Measurements from ENCODE around the gene LRMDA.

Gene LRMDA

DNA sequence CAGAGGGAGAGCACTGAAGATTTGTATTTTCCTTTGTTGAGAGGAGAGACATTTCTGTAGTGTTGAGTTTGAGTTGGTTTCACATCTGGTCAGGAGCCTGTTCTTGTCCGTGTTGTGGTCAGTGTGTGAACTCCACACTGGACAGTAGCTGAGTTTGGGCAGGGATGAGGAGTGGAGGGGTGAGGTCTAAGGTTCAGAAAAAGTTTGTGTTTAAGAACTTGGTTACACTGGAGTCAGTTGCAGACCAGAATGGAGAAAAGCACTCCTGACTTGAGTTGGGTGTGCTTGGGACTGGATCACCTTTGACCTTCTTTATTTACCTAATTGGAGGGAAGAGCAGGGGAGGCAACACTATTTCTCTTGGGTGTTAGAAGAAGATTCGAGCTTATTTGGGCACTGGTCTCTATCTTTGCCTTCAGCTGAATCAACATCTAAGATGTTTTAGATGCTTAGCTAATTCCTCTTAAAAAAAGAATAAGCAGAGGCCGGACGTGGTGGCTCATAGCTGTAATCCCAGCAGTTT is 8.9 kb downstream of the LRMDA start:
- Histone ChIP-seq H3K4me3 (ENCODE audit: low read depth in 1 of 2, low read length in 2 of 2) (no peak overlapping the region), H3K27me3 (ENCODE audit: insufficient read depth, low read length, poor library complexity) (no peaks in the 10 kb centered on the region), H3K4me1 (ENCODE audit: insufficient read depth, low read length) (no peaks in the 10 kb centered on the region), H3K27ac (ENCODE audit: low read length) (no peak overlapping the region), H4K20me1 (ENCODE audit: insufficient read depth, low read length) (no peaks in the 10 kb centered on the region), H3K4me2 (ENCODE audit: insufficient read depth, low read length) (no peak overlapping the region), H3K9me3 (ENCODE audit: insufficient read depth, low read length, severe bottlenecking) (peaks cover 10% of the 10 kb centered on the region), H3K36me3 (ENCODE audit: insufficient read depth, low read length) (no peaks in the 10 kb centered on the region), H2AFZ (ENCODE audit: low read depth, low read length) (no peak overlapping the region), H3K9ac (ENCODE audit: low read depth, low read length) (no peak overlapping the region), H3K79me2 (ENCODE audit: insufficient read depth, low read length) (no peaks in the 10 kb centered on the region)
- ATAC-seq (ENCODE audit: insufficient read depth, low read depth) (no peak), DNase-seq (no peak)
- no peak for TF ChIP-seq EZH2 (IDR thresholded peaks at IDR 0.05; ENCODE audit: borderline replicate concordance, low read depth, low read length, severe bottlenecking)
- TF ChIP-seq, protein P1, sequence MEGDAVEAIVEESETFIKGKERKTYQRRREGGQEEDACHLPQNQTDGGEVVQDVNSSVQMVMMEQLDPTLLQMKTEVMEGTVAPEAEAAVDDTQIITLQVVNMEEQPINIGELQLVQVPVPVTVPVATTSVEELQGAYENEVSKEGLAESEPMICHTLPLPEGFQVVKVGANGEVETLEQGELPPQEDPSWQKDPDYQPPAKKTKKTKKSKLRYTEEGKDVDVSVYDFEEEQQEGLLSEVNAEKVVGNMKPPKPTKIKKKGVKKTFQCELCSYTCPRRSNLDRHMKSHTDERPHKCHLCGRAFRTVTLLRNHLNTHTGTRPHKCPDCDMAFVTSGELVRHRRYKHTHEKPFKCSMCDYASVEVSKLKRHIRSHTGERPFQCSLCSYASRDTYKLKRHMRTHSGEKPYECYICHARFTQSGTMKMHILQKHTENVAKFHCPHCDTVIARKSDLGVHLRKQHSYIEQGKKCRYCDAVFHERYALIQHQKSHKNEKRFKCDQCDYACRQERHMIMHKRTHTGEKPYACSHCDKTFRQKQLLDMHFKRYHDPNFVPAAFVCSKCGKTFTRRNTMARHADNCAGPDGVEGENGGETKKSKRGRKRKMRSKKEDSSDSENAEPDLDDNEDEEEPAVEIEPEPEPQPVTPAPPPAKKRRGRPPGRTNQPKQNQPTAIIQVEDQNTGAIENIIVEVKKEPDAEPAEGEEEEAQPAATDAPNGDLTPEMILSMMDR (IDR thresholded peaks at IDR 0.05; ENCODE audit: borderline replicate concordance, extremely low read depth, low read length, poor library complexity, severe bottlenecking), result no peak

DNA sequence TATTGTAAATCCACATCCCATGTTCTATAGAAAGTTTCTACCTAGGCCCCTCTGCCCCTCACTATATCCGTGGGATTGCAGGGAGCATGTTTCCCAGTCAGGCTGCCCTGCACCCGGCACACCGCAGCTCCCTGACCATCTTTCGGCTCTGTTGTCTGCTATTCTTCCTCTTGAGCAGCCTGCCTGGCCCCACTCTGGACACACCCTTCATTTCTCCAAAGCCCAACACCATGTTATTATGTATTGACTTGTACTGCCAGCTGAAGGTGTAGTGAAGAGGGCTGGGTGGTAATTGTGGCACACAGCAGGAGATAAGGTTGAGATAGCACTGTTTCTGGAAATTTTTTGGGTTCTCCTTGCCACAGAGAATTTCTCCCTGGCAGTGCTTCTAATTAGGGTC is 9.8 kb downstream of the LRMDA start:
- Histone ChIP-seq H3K9me3 (ENCODE audit: insufficient read depth, low read length, severe bottlenecking) (peaks cover 10% of the 10 kb centered on the region), H3K27me3 (ENCODE audit: insufficient read depth, low read length, poor library complexity) (no peaks in the 10 kb centered on the region), H4K20me1 (ENCODE audit: insufficient read depth, low read length) (no peaks in the 10 kb centered on the region), H3K4me3 (ENCODE audit: low read depth in 1 of 2, low read length in 2 of 2) (no peak overlapping the region), H3K36me3 (ENCODE audit: insufficient read depth, low read length) (no peaks in the 10 kb centered on the region), H3K9ac (ENCODE audit: low read depth, low read length) (no peak overlapping the region), H3K4me1 (ENCODE audit: insufficient read depth, low read length) (no peaks in the 10 kb centered on the region), H3K4me2 (ENCODE audit: insufficient read depth, low read length) (no peak overlapping the region), H3K27ac (ENCODE audit: low read length) (no peak overlapping the region), H2AFZ (ENCODE audit: low read depth, low read length) (no peak overlapping the region), H3K79me2 (ENCODE audit: insufficient read depth, low read length) (no peaks in the 10 kb centered on the region)
- TF ChIP-seq, protein P1 (IDR thresholded peaks at IDR 0.05; ENCODE audit: borderline replicate concordance, extremely low read depth, low read length, poor library complexity, severe bottlenecking), result no peak
- TF ChIP-seq EZH2 (IDR thresholded peaks at IDR 0.05; ENCODE audit: borderline replicate concordance, low read depth, low read length, severe bottlenecking), result no peak
- ATAC-seq (ENCODE audit: insufficient read depth, low read depth) (no peak), DNase-seq (no peak)

DNA sequence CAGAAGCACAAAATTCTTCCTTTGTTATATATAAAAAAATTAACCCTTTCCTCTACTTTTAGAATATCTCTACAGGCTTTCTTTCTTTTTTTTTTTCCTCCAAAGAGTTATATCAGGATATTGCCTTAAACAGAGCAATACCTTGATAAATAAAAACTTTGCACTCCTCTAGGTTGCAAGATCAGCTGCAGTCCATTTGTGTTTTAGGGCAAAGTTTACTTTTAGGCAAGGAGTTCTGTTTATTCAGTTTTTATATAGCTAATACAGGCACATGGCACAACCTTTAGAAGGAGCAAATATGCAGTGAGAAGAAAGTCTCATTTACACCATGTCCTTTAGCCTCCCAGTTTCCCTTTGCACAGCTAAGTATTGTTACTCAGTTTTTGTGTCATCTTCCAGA is 10.3 kb downstream of the LRMDA start:
- H3K36me3 ChIP-seq (ENCODE audit: insufficient read depth, low read length), result no peaks in the 10 kb centered on the region
- no peak for DNase-seq
- no peak for ATAC-seq (ENCODE audit: insufficient read depth, low read depth)

More for the DNA sequence above, 10.3 kb downstream of the LRMDA start:
- H3K4me2 ChIP-seq (ENCODE audit: insufficient read depth, low read length), result no peak overlapping the region
- no peak overlapping the region for H2AFZ ChIP-seq (ENCODE audit: low read depth, low read length)
- no peak overlapping the region for H3K27ac ChIP-seq (ENCODE audit: low read length)
- H3K9me3 ChIP-seq (ENCODE audit: insufficient read depth, low read length, severe bottlenecking), result peaks cover 10% of the 10 kb centered on the region
- no peak for TF ChIP-seq EZH2 (IDR thresholded peaks at IDR 0.05; ENCODE audit: borderline replicate concordance, low read depth, low read length, severe bottlenecking)
- TF ChIP-seq, protein P1 (IDR thresholded peaks at IDR 0.05; ENCODE audit: borderline replicate concordance, extremely low read depth, low read length, poor library complexity, severe bottlenecking), result no peak
- H4K20me1 ChIP-seq (ENCODE audit: insufficient read depth, low read length), result no peaks in the 10 kb centered on the region
- no peaks in the 10 kb centered on the region for H3K4me1 ChIP-seq (ENCODE audit: insufficient read depth, low read length)
- no peak overlapping the region for H3K4me3 ChIP-seq (ENCODE audit: low read depth in 1 of 2, low read length in 2 of 2)
- no peaks in the 10 kb centered on the region for H3K27me3 ChIP-seq (ENCODE audit: insufficient read depth, low read length, poor library complexity)
- no peaks in the 10 kb centered on the region for H3K79me2 ChIP-seq (ENCODE audit: insufficient read depth, low read length)
- no peak overlapping the region for H3K9ac ChIP-seq (ENCODE audit: low read depth, low read length)

All from DND-41 (cell line).